Measurements from ENCODE around the gene NUDT22.

DNA sequence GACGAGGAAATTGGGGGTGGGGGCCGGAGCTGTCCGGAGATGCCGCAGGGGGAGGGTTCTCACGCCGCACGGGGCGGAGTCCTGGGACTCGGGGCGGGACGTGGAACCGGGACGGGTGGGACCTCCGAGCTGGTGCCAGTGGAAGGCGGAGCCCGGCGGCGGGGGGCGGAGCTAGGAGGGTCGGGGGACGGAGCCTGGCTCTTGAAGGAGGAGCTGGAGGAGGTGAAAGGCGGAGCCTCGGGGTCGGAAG lies 15.1 kb downstream of the NUDT22 start:
- TF ChIP-seq, protein P1, sequence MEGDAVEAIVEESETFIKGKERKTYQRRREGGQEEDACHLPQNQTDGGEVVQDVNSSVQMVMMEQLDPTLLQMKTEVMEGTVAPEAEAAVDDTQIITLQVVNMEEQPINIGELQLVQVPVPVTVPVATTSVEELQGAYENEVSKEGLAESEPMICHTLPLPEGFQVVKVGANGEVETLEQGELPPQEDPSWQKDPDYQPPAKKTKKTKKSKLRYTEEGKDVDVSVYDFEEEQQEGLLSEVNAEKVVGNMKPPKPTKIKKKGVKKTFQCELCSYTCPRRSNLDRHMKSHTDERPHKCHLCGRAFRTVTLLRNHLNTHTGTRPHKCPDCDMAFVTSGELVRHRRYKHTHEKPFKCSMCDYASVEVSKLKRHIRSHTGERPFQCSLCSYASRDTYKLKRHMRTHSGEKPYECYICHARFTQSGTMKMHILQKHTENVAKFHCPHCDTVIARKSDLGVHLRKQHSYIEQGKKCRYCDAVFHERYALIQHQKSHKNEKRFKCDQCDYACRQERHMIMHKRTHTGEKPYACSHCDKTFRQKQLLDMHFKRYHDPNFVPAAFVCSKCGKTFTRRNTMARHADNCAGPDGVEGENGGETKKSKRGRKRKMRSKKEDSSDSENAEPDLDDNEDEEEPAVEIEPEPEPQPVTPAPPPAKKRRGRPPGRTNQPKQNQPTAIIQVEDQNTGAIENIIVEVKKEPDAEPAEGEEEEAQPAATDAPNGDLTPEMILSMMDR (IDR thresholded peaks at IDR 0.05; ENCODE audit: low read depth, low read length, poor library complexity, severe bottlenecking) = no peak
- TF ChIP-seq EZH2phosphoT487 (IDR thresholded peaks at IDR 0.05; ENCODE audit: borderline replicate concordance, low read length) = no peak

Measured in DOHH2 (cell line).